HCT116 (cell line): ENCODE data around the gene TCOF1. TPM values are rescaled to one million over a fixed set of nuclear protein-coding genes. Genes with fewer than 3 reads are reported as not detected.

Source experiments
- ATAC-seq: fragments of 200-7000 bp; cut with Tn5 transposase; 2 replicates; pipeline ENCODE4 v1.9.1; 2020; ENCODE audit warnings: mild to moderate bottlenecking, moderate library complexity
- BruUV-seq: library from RNA; stranded (reverse); fragments of 400-500 nt; replicated peaks from 2 replicates; lab custom pipeline; 2021; lab: Mats Ljungman, UMichigan
- CTCF ChIA-PET: fragments of 300-600 bp; sonication (Branson Sonifier 250); formaldehyde crosslinking; loops from one replicate; lab custom pipeline; 2021; ENCODE audit warnings: antibody characterized with exemption; lab: Charles Lee
- POLR2A ChIA-PET: fragments of 300-600, 350-600 bp; sonication (Branson Sonifier 250); formaldehyde crosslinking; loops from one replicate; lab custom pipeline; 2021; ENCODE audit warnings: antibody characterized with exemption; lab: Charles Lee
- RAD21 ChIA-PET, 2 experiments: fragments of 300-600 bp; sonication (Branson Sonifier 250); formaldehyde crosslinking; loops; one replicate each; lab custom pipeline; 2023; ENCODE audit warnings: low total read pairs in 2 of 2; ENCODE audit not compliant: uncharacterized antibody in 2 of 2, unreplicated experiment in 2 of 2, low non-redundant PET in 1 of 2; lab: Charles Lee
- DNase-seq: peaks from one replicate; pipeline ENCODE4 v3.0.0-alpha.2; 2010; ENCODE audit warnings: low read depth, low spot score
- H2AFZ ChIP-seq: fragments of 200-600 bp; shearing (Covaris generic), sonication (generic); 2 replicates; pipeline ENCODE4 v1.6.1; 2017; ENCODE audit warnings: low read depth, mixed run types, mixed read lengths, antibody characterized with exemption, low read length; ENCODE audit not compliant: poor library complexity, severe bottlenecking
- H3K27ac ChIP-seq: 2 replicates; pipeline ENCODE4 v1.5.1; 2012; ENCODE audit warnings: low read depth, low read length
- H3K27me3 ChIP-seq: fragments of 200-600 bp; sonication (generic); 2 replicates; pipeline ENCODE4 v1.6.1; 2016; ENCODE audit warnings: mixed run types, low read length, mixed read lengths; ENCODE audit not compliant: insufficient read depth
- H3K36me3 ChIP-seq, 2 experiments: fragments of 200-500 bp in 1 of 2; fragments of 200-600 bp in 1 of 2; sonication (Bioruptor generic) in 1 of 2; sonication (generic) in 1 of 2; 2 replicates each; pipeline versions ENCODE4 v1.5.1 to v1.6.1; 2014 to 2016; ENCODE audit warnings: low read length in 2 of 2, inconsistent platforms in 1 of 2, mixed read lengths in 1 of 2, mixed run types in 1 of 2; ENCODE audit not compliant: insufficient read depth in 2 of 2, control insufficient read depth in 1 of 2
- H3K4me1 ChIP-seq, 2 experiments: fragments of 200-600 bp in 1 of 2; sonication (generic) in 1 of 2; 2 replicates each; pipeline versions ENCODE4 v1.5.1 to v1.6.1; 2012 to 2017; ENCODE audit warnings: low read length in 2 of 2, inconsistent platforms in 1 of 2, mild to moderate bottlenecking in 1 of 2, mixed read lengths in 1 of 2, mixed run types in 1 of 2, moderate library complexity in 1 of 2; ENCODE audit not compliant: insufficient read depth in 2 of 2, control insufficient read depth in 1 of 2
- H3K4me2 ChIP-seq: fragments of 200-600 bp; sonication (generic); 2 replicates; pipeline ENCODE4 v1.6.1; 2017; ENCODE audit warnings: mixed run types, low read length, mixed read lengths
- H3K4me3 ChIP-seq, 2 experiments: fragments of 200-600 bp in 1 of 2; sonication (generic) in 1 of 2; replicated peaks in 1 of 2; 2 replicates each; pipeline ENCODE4 v1.5.1; 2011 to 2016; ENCODE audit warnings: low read length in 2 of 2, control low read depth in 1 of 2, low read depth in 1 of 2, mild to moderate bottlenecking in 1 of 2, mixed read lengths in 1 of 2, mixed run types in 1 of 2
- H3K79me2 ChIP-seq: fragments of 200-600 bp; sonication (generic); 2 replicates; pipeline ENCODE4 v1.6.1; 2017; ENCODE audit warnings: mild to moderate bottlenecking, mixed run types, low read length, moderate library complexity, mixed read lengths; ENCODE audit not compliant: insufficient read depth
- H3K9ac ChIP-seq: fragments of 200-600 bp; sonication (generic); 2 replicates; pipeline ENCODE4 v1.6.1; 2016; ENCODE audit warnings: low read length, mixed read lengths
- H3K9me2 ChIP-seq: fragments of 200-600 bp; sonication (generic), shearing (Covaris generic); 2 replicates; pipeline ENCODE4 v1.6.1; 2017; ENCODE audit warnings: mixed run types, mild to moderate bottlenecking, moderate library complexity; ENCODE audit not compliant: insufficient read depth
- H3K9me3 ChIP-seq, 2 experiments: fragments of 200-500 bp in 1 of 2; fragments of 200-600 bp in 1 of 2; sonication (Bioruptor generic) in 1 of 2; sonication (generic) in 1 of 2; 2 replicates each; pipeline ENCODE4 v1.6.1; 2014 to 2017; ENCODE audit warnings: low read length in 2 of 2, mixed read lengths in 2 of 2, inconsistent platforms in 1 of 2, low read depth in 1 of 2, mild to moderate bottlenecking in 1 of 2, mixed run types in 1 of 2, moderate library complexity in 1 of 2; ENCODE audit not compliant: control insufficient read depth in 1 of 2, insufficient read depth in 1 of 2
- H4K20me1 ChIP-seq: fragments of 200-600 bp; sonication (generic), shearing (Covaris generic); 2 replicates; pipeline ENCODE4 v1.6.1; 2017; ENCODE audit warnings: mixed run types, mild to moderate bottlenecking, moderate library complexity; ENCODE audit not compliant: insufficient read depth
- CBX3 ChIP-seq: IDR thresholded peaks from 2 replicates; pipeline ENCODE4 v1.6.1; 2012; ENCODE audit warnings: low read depth
- CTCF ChIP-seq, 3 experiments: fragments of 200-600 bp in 1 of 3; sonication (generic) in 1 of 3; IDR thresholded peaks in 2 of 3; conservative IDR thresholded peaks in 1 of 3; 2 replicates each; pipeline ENCODE4 v1.5.1; 2012 to 2017; ENCODE audit warnings: low read depth in 2 of 3, low read length in 2 of 3, antibody characterized with exemption in 1 of 3, borderline replicate concordance in 1 of 3, control low read depth in 1 of 3, mild to moderate bottlenecking in 1 of 3, mixed read lengths in 1 of 3, mixed run types in 1 of 3, moderate library complexity in 1 of 3; ENCODE audit not compliant: insufficient read depth in 1 of 3
- ELF1 ChIP-seq: IDR thresholded peaks from 2 replicates; pipeline ENCODE4 v1.6.1; 2012; ENCODE audit warnings: low read depth, borderline replicate concordance
- EZH2 ChIP-seq: fragments of 200-600 bp; sonication (generic); IDR thresholded peaks from 2 replicates; pipeline ENCODE4 v1.6.1; 2017; ENCODE audit warnings: antibody characterized with exemption, mixed run types
- EZH2phosphoT487 ChIP-seq: fragments of 200-600 bp; IDR thresholded peaks from 2 replicates; pipeline ENCODE4 v1.6.1; 2018; ENCODE audit warnings: antibody characterized with exemption, borderline replicate concordance
- JUND ChIP-seq: IDR thresholded peaks from 2 replicates; pipeline ENCODE4 v1.6.1; 2012
- RAD21 ChIP-seq: IDR thresholded peaks from 2 replicates; pipeline ENCODE4 v1.6.1; 2012; ENCODE audit warnings: low read depth, mild to moderate bottlenecking
- SIN3A ChIP-seq: IDR thresholded peaks from 2 replicates; pipeline ENCODE4 v1.6.1; 2012; ENCODE audit warnings: low read depth
- SRF ChIP-seq: IDR thresholded peaks from 2 replicates; pipeline ENCODE4 v1.6.1; 2012; ENCODE audit warnings: low read depth
- TCF7L2 ChIP-seq: IDR thresholded peaks from 2 replicates; pipeline ENCODE4 v1.7.0; 2011; ENCODE audit warnings: borderline replicate concordance, inconsistent platforms; ENCODE audit not compliant: insufficient read depth, insufficient read length; ENCODE audit errors: extremely low read depth
- YY1 ChIP-seq: IDR thresholded peaks from 2 replicates; pipeline ENCODE4 v1.6.1; 2011; ENCODE audit warnings: low read length, low read depth, moderate library complexity, mild to moderate bottlenecking; ENCODE audit not compliant: insufficient replicate concordance; ENCODE audit errors: extremely low read depth
- intact Hi-C: fragments of 100-400 bp; cut with micrococcal nuclease; formaldehyde crosslinking; loops from 2 replicates; pipeline ENCODE4 v1.10.0; 2022
- total RNA-seq: library from RNA; stranded (reverse); gene quantifications from one replicate; pipeline ENCODE4 v1.2.1, GENCODE V29; 2021; ENCODE audit not compliant: unreplicated experiment
- TF ChIP-seq, protein P1 (sequence below): IDR thresholded peaks from 2 replicates; pipeline ENCODE4 v1.6.1; 2012; ENCODE audit warnings: low read depth
- TF ChIP-seq, protein P2 (sequence below): IDR thresholded peaks from 2 replicates; pipeline ENCODE4 v1.6.1; 2012

Gene TCOF1
- total RNA-seq, 1 experiment from 2014 or later = 94.7 TPM

- Histone ChIP-seq H3K9me3 (no peaks in the 10 kb centered on the region), H3K36me3 (peaks cover 42 to 76% of the 10 kb centered on the region in 2 experiments), H3K27me3 (no peaks in the 10 kb centered on the region), H3K27ac (no peak overlapping the region), H3K4me2 (no peak overlapping the region), H3K4me3 (no peak overlapping the region), H4K20me1 (no peaks in the 10 kb centered on the region), H3K9ac (no peak overlapping the region)
- RAD21 ChIA-PET = no interaction called here
- DNase-seq (no peak), ATAC-seq (peak; percentile 57)
- POLR2A ChIA-PET = no interaction called here
- no TSS peak for BruUV-seq
- CTCF ChIA-PET = no interaction called here
- no peak for TF ChIP-seq SRF
- no peak for TF ChIP-seq RAD21
- TF ChIP-seq CTCF (IDR thresholded peaks at IDR 0.05 in 2 of 3, conservative IDR thresholded peaks at IDR 0.05 in 1 of 3; ENCODE audit: borderline replicate concordance in 1 of 3, insufficient read depth in 1 of 3, low read depth in 2 of 3, low read length in 2 of 3) = no peak
- TF ChIP-seq, all 23 proteins: peak for 0
- Histone ChIP-seq H3K79me2 (peaks cover 10% of the 10 kb centered on the region; the same call in 1 of the 2 replicates), H2AFZ (no peak overlapping the region), H3K9me2 (no peaks in the 10 kb centered on the region), H3K4me1 (no peaks in the 10 kb centered on the region)
- intact Hi-C loops = no loop called here
Observed at GRCh38 chr5:150389531-150390266, 32.2 kb downstream of the TCOF1 start.

GRCh38 chr5:150391064-150391834 lies 33.8 kb downstream of the TCOF1 start:
- no peak overlapping the region for H3K4me2 ChIP-seq
- no peak for DNase-seq
- no peak for ATAC-seq
- H3K4me3 ChIP-seq = no peak overlapping the region
- no peak overlapping the region for H3K27ac ChIP-seq
- no peaks in the 10 kb centered on the region for H3K27me3 ChIP-seq
- H3K9ac ChIP-seq = no peak overlapping the region
- CTCF ChIA-PET = no interaction called here
- no peaks in the 10 kb centered on the region for H3K9me3 ChIP-seq
- POLR2A ChIA-PET = no interaction called here
- H3K79me2 ChIP-seq = peaks cover 10% of the 10 kb centered on the region; the same call in 1 of the 2 replicates
- intact Hi-C loops = no loop called here
- no peaks in the 10 kb centered on the region for H4K20me1 ChIP-seq
- no peak overlapping the region for H2AFZ ChIP-seq
- peaks cover 51 to 73% of the 10 kb centered on the region in 2 experiments for H3K36me3 ChIP-seq
- BruUV-seq = no TSS peak
- no peaks in the 10 kb centered on the region for H3K9me2 ChIP-seq
- RAD21 ChIA-PET = no interaction called here
- no peaks in the 10 kb centered on the region for H3K4me1 ChIP-seq
- TF ChIP-seq EZH2phosphoT487 (no peak), ELF1 (no peak), EZH2 (no peak), SIN3A (no peak), CBX3 (no peak), JUND (no peak), YY1 (no peak), TCF7L2 (no peak)
- TF ChIP-seq, protein P1, sequence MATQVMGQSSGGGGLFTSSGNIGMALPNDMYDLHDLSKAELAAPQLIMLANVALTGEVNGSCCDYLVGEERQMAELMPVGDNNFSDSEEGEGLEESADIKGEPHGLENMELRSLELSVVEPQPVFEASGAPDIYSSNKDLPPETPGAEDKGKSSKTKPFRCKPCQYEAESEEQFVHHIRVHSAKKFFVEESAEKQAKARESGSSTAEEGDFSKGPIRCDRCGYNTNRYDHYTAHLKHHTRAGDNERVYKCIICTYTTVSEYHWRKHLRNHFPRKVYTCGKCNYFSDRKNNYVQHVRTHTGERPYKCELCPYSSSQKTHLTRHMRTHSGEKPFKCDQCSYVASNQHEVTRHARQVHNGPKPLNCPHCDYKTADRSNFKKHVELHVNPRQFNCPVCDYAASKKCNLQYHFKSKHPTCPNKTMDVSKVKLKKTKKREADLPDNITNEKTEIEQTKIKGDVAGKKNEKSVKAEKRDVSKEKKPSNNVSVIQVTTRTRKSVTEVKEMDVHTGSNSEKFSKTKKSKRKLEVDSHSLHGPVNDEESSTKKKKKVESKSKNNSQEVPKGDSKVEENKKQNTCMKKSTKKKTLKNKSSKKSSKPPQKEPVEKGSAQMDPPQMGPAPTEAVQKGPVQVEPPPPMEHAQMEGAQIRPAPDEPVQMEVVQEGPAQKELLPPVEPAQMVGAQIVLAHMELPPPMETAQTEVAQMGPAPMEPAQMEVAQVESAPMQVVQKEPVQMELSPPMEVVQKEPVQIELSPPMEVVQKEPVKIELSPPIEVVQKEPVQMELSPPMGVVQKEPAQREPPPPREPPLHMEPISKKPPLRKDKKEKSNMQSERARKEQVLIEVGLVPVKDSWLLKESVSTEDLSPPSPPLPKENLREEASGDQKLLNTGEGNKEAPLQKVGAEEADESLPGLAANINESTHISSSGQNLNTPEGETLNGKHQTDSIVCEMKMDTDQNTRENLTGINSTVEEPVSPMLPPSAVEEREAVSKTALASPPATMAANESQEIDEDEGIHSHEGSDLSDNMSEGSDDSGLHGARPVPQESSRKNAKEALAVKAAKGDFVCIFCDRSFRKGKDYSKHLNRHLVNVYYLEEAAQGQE = no peak
- TF ChIP-seq, protein P2, sequence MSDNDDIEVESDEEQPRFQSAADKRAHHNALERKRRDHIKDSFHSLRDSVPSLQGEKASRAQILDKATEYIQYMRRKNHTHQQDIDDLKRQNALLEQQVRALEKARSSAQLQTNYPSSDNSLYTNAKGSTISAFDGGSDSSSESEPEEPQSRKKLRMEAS = no peak
